ENCODE measurements around the gene BATF3. TPM values are rescaled to one million over a fixed set of nuclear protein-coding genes. Genes with fewer than 3 reads are reported as not detected.
"Not testable (repeated sequence)": the region's sequence is repeated elsewhere in the genome, so short reads cannot be mapped to it uniquely, and the experiment has no call there.

BATF3 gene
- total RNA-seq (2014; rRNA removed; shearing (Covaris generic)) = 3.1 and 12.4 TPM in 2 replicates

GRCh38 chr1:212699625-212700222 is at the start of gene BATF3:
BATF3 (minus strand) TSS chr1:212699840; CDS start chr1:212699762, 78 bp downstream.
- DNase-seq (ENCODE audit: low read depth) = peak; percentile 46

DNA sequence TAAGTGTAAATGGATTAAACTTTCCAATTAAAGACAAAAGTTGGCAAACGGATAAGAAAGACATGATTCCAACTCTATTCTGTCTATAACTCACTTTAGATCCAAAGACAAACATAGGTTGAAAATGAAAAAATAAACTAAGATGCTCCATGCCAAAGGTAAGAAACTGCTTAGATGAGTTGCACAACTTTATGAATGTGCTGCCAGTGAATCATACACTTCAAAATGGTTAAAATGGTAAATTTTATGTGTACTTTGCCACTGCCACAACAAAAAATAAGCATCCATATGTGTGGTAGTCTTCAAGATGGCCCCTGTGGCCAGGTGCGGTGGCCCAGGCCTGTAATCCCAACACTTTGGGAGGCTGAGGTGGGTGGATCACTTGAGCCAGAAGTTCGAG is 46.9 kb upstream of the BATF3 start:
- DNase-seq (ENCODE audit: low read depth) = no peak

DNA sequence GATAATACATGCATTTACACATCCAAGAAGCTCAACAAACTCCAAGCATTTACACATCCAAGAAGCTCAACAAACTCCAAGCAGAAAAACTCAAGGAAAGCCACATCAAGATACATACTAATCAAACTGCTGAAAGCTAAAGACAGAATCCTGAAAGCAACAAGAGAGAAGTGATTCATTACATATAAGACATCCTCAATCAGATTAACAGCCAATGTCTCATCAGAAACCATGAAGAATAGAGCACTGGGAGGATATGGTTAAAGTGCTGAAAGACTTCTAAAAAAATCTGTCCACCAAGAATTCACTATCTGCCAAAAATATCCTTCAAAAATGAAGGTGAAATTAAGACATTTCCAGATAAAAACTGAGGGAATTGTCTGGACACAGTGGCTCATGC is 45.7 kb upstream of the BATF3 start:
- DNase-seq (ENCODE audit: low read depth) = no peak

- DNase-seq (ENCODE audit: low read depth) = no peak
Measured at GRCh38 chr1:212743901-212744475, 44.3 kb upstream of the BATF3 start.

DNA sequence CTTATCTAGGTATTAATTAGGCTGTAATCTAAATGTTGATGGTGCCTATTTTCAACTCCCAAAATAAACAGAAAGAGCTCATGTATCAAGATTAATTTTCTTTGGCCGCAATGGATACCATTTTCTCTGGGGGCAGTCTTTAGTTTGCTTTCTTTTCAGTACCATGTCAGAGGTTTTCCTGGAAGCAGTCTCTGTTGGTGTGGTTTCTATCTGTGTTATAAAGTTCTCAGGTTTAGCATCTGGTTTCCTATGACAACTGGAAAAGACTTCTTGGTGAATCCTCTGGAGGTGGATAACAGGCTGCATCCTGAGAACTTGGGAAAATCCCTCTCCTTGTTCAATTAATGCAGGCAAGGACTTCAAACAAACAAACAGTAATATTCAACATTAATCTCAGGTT is 38.7 kb upstream of the BATF3 start:
- peak; percentile 16 for DNase-seq (ENCODE audit: low read depth)

GRCh38 chr1:212737559-212737958 is 37.9 kb upstream of the BATF3 start:
- no peak for DNase-seq (ENCODE audit: low read depth)

GRCh38 chr1:212733109-212733508 is 33.5 kb upstream of the BATF3 start:
- no peak for DNase-seq (ENCODE audit: low read depth)

- DNase-seq (ENCODE audit: low read depth) = no peak
Measured at GRCh38 chr1:212731630-212732029, 32.0 kb upstream of the BATF3 start.

- no peak for DNase-seq (ENCODE audit: low read depth)
Measured at GRCh38 chr1:212728606-212729005, 29.0 kb upstream of the BATF3 start.

GRCh38 chr1:212727386-212728181 is 27.9 kb upstream of the BATF3 start:
- peak; percentile 58 for DNase-seq (ENCODE audit: low read depth)

- not testable (repeated sequence) for DNase-seq (ENCODE audit: low read depth)
Measured at GRCh38 chr1:212724679-212725078, 25.0 kb upstream of the BATF3 start.

DNA sequence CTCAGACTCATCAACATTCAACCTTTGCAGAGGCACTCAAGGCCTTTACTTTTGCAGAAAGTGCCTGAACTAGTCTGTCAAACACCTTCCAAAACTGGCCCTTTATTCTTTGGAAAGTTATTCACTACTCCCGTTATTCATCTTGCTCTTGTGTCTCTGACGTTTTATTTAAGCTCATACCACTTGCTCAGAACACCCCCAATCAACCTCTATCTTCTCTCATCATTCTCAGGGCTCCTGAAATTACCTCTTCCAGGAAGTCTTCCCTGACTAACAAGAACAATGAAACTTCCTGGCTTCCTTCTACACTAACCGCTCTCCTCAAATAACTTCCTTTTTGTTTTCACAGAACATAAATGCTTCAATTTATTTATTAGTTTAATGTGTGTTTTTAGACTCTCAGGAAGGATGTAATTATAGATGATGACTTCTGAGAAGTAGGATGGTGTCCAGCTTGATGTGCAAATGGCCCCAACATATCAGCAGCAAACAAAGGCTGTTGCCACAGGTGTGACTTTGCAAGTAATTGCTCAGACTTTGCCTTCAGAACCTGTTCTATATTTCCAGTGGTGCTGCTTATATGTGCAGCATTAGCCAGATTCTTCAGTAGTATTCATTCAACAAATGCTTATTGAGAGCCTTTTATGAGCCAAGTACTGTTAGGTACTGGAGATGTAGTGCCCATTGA is 22.8 kb upstream of the BATF3 start:
- no peak for DNase-seq (ENCODE audit: low read depth)

- DNase-seq (ENCODE audit: low read depth) = peak; percentile 59
Measured at GRCh38 chr1:212721388-212722247, 22.0 kb upstream of the BATF3 start.

- no peak for DNase-seq (ENCODE audit: low read depth)
Measured at GRCh38 chr1:212719633-212720032, 20.0 kb upstream of the BATF3 start.

DNA sequence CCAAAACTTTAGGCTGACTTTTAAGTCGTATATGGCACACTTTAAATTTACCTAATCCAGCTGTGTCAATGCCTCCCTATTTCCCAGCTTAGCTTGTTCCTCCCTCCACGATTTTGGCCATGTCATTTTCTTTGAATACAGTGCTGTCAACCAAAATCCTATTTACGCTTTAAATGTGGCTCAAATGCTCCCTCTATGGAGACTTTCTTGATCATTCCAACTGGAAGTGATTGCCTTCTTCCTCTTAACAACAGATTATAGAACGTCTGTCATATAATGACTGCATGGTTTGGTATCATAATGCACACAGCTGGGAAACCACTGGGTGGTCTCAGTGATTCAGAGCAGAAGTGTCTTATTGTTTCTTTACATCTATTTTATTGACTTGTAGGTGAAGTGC is 18.9 kb upstream of the BATF3 start:
- no peak for DNase-seq (ENCODE audit: low read depth)

GRCh38 chr1:212716161-212716560 is 16.5 kb upstream of the BATF3 start:
- DNase-seq (ENCODE audit: low read depth) = no peak

GRCh38 chr1:212713465-212714136 is 14.0 kb upstream of the BATF3 start:
- DNase-seq (ENCODE audit: low read depth) = no peak

GRCh38 chr1:212712451-212713303 is 13.0 kb upstream of the BATF3 start:
- DNase-seq (ENCODE audit: low read depth) = peak; percentile 53

GRCh38 chr1:212711974-212712373 is 12.3 kb upstream of the BATF3 start:
- DNase-seq (ENCODE audit: low read depth) = not testable (repeated sequence)

DNA sequence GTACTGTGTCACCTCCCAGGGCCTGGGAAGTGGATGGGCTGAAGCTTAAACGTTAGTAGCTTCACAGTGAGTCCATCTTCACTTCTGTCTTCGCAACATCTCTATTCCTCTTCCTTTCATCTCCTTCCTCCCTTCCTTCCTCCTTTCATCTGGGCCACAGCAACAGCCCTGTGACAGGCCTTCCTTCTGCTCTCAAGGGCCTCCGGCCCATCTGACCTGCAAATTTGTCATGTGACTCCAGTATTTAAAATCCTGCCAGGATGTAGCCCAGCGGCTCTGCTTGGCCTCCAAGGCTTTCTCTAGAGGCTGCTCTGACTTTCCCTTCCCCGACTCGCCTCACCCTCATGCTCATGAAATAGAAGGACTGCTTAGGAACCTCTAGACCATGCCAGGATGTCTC is 10.9 kb upstream of the BATF3 start:
- DNase-seq (ENCODE audit: low read depth) = no peak
